H1 (cell line): ENCODE data around the gene TEKTIP1. TPM values are rescaled to one million over a fixed set of nuclear protein-coding genes. Genes with fewer than 3 reads are reported as not detected.

ENCODE experiments used
- CTCF ChIA-PET: fragments of 300-600 bp; sonication (Branson Sonifier 250); formaldehyde crosslinking; loops from one replicate; lab custom pipeline; 2021; ENCODE audit not compliant: partially characterized antibody; lab: Charles Lee
- POLR2A ChIA-PET: fragments of 300-600 bp; sonication (Branson Sonifier 250); formaldehyde crosslinking; loops from one replicate; lab custom pipeline; 2021; ENCODE audit warnings: inconsistent platforms; ENCODE audit not compliant: partially characterized antibody; lab: Charles Lee
- DNase-seq, 2 experiments: peaks; one replicate each; pipeline versions ENCODE4 v3.0.0 to v3.0.0-alpha.2; 2010 to 2022; ENCODE audit warnings: low spot score in 2 of 2, low read depth in 1 of 2, mixed read lengths in 1 of 2
- FAIRE-seq: peaks from 2 replicates; lab custom pipeline; 2011; peaks lifted over from hg19 to GRCh38; lab: Jason Lieb, UNC
- H2AFZ ChIP-seq: 2 replicates; pipeline ENCODE4 v1.8.1; 2012; ENCODE audit warnings: low read length, inconsistent platforms
- H2AK5ac ChIP-seq: 2 replicates; pipeline ENCODE4 v1.6.1; 2013; ENCODE audit warnings: low read depth, low read length
- H2BK120ac ChIP-seq: replicated peaks from 2 replicates; pipeline ENCODE3; 2013; ENCODE audit warnings: low read depth, low read length, inconsistent platforms
- H2BK12ac ChIP-seq: 2 replicates; pipeline ENCODE4 v1.6.1; 2013; ENCODE audit warnings: low read depth, low read length
- H2BK15ac ChIP-seq: 2 replicates; pipeline ENCODE4 v1.6.1; 2013; ENCODE audit warnings: low read length
- H2BK20ac ChIP-seq: 2 replicates; pipeline ENCODE4 v1.6.1; 2013; ENCODE audit warnings: low read length
- H2BK5ac ChIP-seq: 2 replicates; pipeline ENCODE4 v1.6.1; 2013; ENCODE audit warnings: low read depth, low read length
- H3K14ac ChIP-seq: 2 replicates; pipeline ENCODE4 v1.6.1; 2013; ENCODE audit warnings: inconsistent platforms; ENCODE audit not compliant: insufficient read length
- H3K18ac ChIP-seq: 2 replicates; pipeline ENCODE4 v1.6.1; 2013; ENCODE audit warnings: low read length; ENCODE audit errors: extremely low read depth
- H3K23ac ChIP-seq: 2 replicates; pipeline ENCODE4 v1.6.1; 2013; ENCODE audit warnings: inconsistent platforms; ENCODE audit not compliant: insufficient read length
- H3K23me2 ChIP-seq: 2 replicates; pipeline ENCODE4 v1.6.1; 2013; ENCODE audit warnings: low read depth, low read length
- H3K27ac ChIP-seq: 2 replicates; pipeline ENCODE4 v1.6.1; 2011; ENCODE audit warnings: low read depth, low read length, inconsistent platforms
- H3K27me3 ChIP-seq, 4 experiments: replicated peaks in 1 of 4; 1 replicate in 1 of 4; 2 replicates in 3 of 4; pipeline versions ENCODE4 v1.6.1 to v1.8.1; 2011 to 2013; ENCODE audit warnings: low read length in 3 of 4, mild to moderate bottlenecking in 3 of 4, inconsistent platforms in 2 of 4, mixed read lengths in 2 of 4, moderate library complexity in 1 of 4; ENCODE audit not compliant: control insufficient read depth in 3 of 4, insufficient read depth in 3 of 4; ENCODE audit errors: extremely low read depth in 1 of 4
- H3K36me3 ChIP-seq, 4 experiments: 2 replicates each; pipeline versions ENCODE4 v1.6.1 to v1.8.1; 2011 to 2013; ENCODE audit warnings: mild to moderate bottlenecking in 4 of 4, low read length in 3 of 4, moderate library complexity in 2 of 4, control low read depth in 1 of 4, inconsistent platforms in 1 of 4; ENCODE audit not compliant: insufficient read depth in 4 of 4, control insufficient read depth in 2 of 4
- H3K4ac ChIP-seq: replicated peaks from 2 replicates; pipeline ENCODE3; 2013; ENCODE audit warnings: low read length, low read depth, mixed read lengths, inconsistent platforms; ENCODE audit not compliant: insufficient read length
- H3K4me1 ChIP-seq, 4 experiments: replicated peaks in 1 of 4; 1 replicate in 1 of 4; 2 replicates in 3 of 4; pipeline versions ENCODE4 v1.6.1 to v1.8.1; 2011 to 2013; ENCODE audit warnings: low read length in 3 of 4, inconsistent platforms in 2 of 4, mixed read lengths in 1 of 4; ENCODE audit not compliant: insufficient read depth in 4 of 4, control insufficient read depth in 3 of 4
- H3K4me2 ChIP-seq, 2 experiments: 2 replicates each; pipeline versions ENCODE4 v1.6.1 to v1.8.1; 2011 to 2013; ENCODE audit warnings: low read depth in 2 of 2, low read length in 2 of 2, control low read depth in 1 of 2, inconsistent platforms in 1 of 2, mild to moderate bottlenecking in 1 of 2; ENCODE audit not compliant: insufficient read depth in 1 of 2
- H3K4me3 ChIP-seq, 4 experiments: fragments of 200-600, 300-600 bp in 1 of 4; sonication (generic), shearing (Covaris generic), sonication (Bioruptor Twin) in 1 of 4; 2 replicates each; pipeline versions ENCODE4 v1.5.1 to v1.8.1; 2011 to 2016; ENCODE audit warnings: low read length in 4 of 4, low read depth in 3 of 4, control low read depth in 2 of 4, inconsistent platforms in 2 of 4, mild to moderate bottlenecking in 2 of 4, mixed read lengths in 1 of 4, moderate library complexity in 1 of 4; ENCODE audit not compliant: insufficient read depth in 2 of 4; ENCODE audit errors: extremely low read depth in 1 of 4
- H3K56ac ChIP-seq: replicated peaks from 2 replicates; pipeline ENCODE3; 2013; ENCODE audit warnings: low read depth, mild to moderate bottlenecking, mixed read lengths, low read length, inconsistent platforms; ENCODE audit not compliant: insufficient read length
- H3K79me1 ChIP-seq: 2 replicates; pipeline ENCODE4 v1.6.1; 2013; ENCODE audit warnings: low read depth, low read length, control low read depth
- H3K79me2 ChIP-seq, 2 experiments: 2 replicates each; pipeline versions ENCODE4 v1.6.1 to v1.8.1; 2012 to 2013; ENCODE audit warnings: low read length in 2 of 2, mild to moderate bottlenecking in 2 of 2, inconsistent platforms in 1 of 2; ENCODE audit not compliant: insufficient read depth in 2 of 2, control insufficient read depth in 1 of 2
- H3K9ac ChIP-seq, 4 experiments: replicated peaks in 1 of 4; 1 replicate in 1 of 4; 2 replicates in 3 of 4; pipeline versions ENCODE4 v1.6.1 to v1.8.1; 2011 to 2013; ENCODE audit warnings: low read depth in 3 of 4, low read length in 3 of 4, control low read depth in 2 of 4, mild to moderate bottlenecking in 2 of 4, moderate library complexity in 2 of 4, inconsistent platforms in 1 of 4; ENCODE audit errors: extremely low read depth in 1 of 4
- H3K9me3 ChIP-seq, 2 experiments: 2 replicates each; pipeline versions ENCODE4 v1.6.1 to v1.8.1; 2012 to 2013; ENCODE audit warnings: mild to moderate bottlenecking in 2 of 2, moderate library complexity in 2 of 2, control low read depth in 1 of 2, inconsistent platforms in 1 of 2, low read depth in 1 of 2, low read length in 1 of 2, mixed read lengths in 1 of 2; ENCODE audit not compliant: insufficient read depth in 2 of 2
- H4K20me1 ChIP-seq, 2 experiments: replicated peaks in 1 of 2; 2 replicates each; pipeline versions ENCODE3 to v1.8.1; 2011 to 2013; ENCODE audit warnings: inconsistent platforms in 2 of 2, low read length in 2 of 2, mild to moderate bottlenecking in 1 of 2; ENCODE audit not compliant: insufficient read depth in 2 of 2, control insufficient read depth in 1 of 2
- H4K5ac ChIP-seq: 2 replicates; pipeline ENCODE4 v1.6.1; 2013; ENCODE audit warnings: low read length, low read depth, mixed read lengths, inconsistent platforms; ENCODE audit not compliant: insufficient read length
- H4K8ac ChIP-seq: 2 replicates; pipeline ENCODE4 v1.8.0; 2013; ENCODE audit warnings: mild to moderate bottlenecking, moderate library complexity, low read length, inconsistent platforms; ENCODE audit not compliant: insufficient read depth; ENCODE audit errors: extremely low read depth
- H4K91ac ChIP-seq: replicated peaks from 2 replicates; pipeline ENCODE3; 2013; ENCODE audit warnings: low read length, mixed read lengths, inconsistent platforms; ENCODE audit not compliant: insufficient read length
- ASH2L ChIP-seq: fragments of 200-600, 300-600 bp; sonication (generic); IDR thresholded peaks from one replicate; pipeline ENCODE4 v1.7.1; 2017; ENCODE audit warnings: low read length
- BCL11A ChIP-seq, 2 experiments: IDR thresholded peaks; one replicate each; pipeline ENCODE4 v1.6.1; 2011; ENCODE audit warnings: low read depth in 2 of 2, low read length in 2 of 2, mild to moderate bottlenecking in 2 of 2
- CEBPB ChIP-seq: IDR thresholded peaks from 2 replicates; pipeline ENCODE4 v1.6.1; 2012; ENCODE audit warnings: low read depth, low read length
- CHD1 ChIP-seq: IDR thresholded peaks from 2 replicates; pipeline ENCODE4 v1.6.1; 2012; ENCODE audit warnings: low read depth, low read length, improper control_type of control experiment
- EP300 ChIP-seq, 2 experiments: IDR thresholded peaks; 1 replicate in 1 of 2; 2 replicates in 1 of 2; pipeline ENCODE4 v1.6.1; 2011 to 2012; ENCODE audit warnings: low read depth in 2 of 2, low read length in 2 of 2, mild to moderate bottlenecking in 2 of 2, borderline replicate concordance in 1 of 2, inconsistent platforms in 1 of 2, moderate library complexity in 1 of 2
- NANOG ChIP-seq: IDR thresholded peaks from 2 replicates; pipeline ENCODE4 v1.6.1; 2011; ENCODE audit warnings: low read length, low read depth, mild to moderate bottlenecking, inconsistent platforms; ENCODE audit not compliant: insufficient read depth, poor library complexity, severe bottlenecking
- POLR2AphosphoS5 ChIP-seq: IDR thresholded peaks from 2 replicates; pipeline ENCODE4 v1.6.1; 2011; ENCODE audit warnings: low read depth, low read length
- TAF7 ChIP-seq: optimal IDR thresholded peaks from 2 replicates; pipeline ENCODE3; 2011; ENCODE audit warnings: low read depth, mild to moderate bottlenecking, inconsistent platforms, low read length, moderate library complexity, borderline replicate concordance
- TBP ChIP-seq: IDR thresholded peaks from 2 replicates; pipeline ENCODE4 v1.6.1; 2011; ENCODE audit warnings: low read depth, low read length, improper control_type of control experiment
- TEAD4 ChIP-seq: IDR thresholded peaks from 2 replicates; pipeline ENCODE4 v1.6.1; 2012; ENCODE audit warnings: low read depth, low read length, inconsistent platforms, mixed read lengths
- ZNF274 ChIP-seq: IDR thresholded peaks from 2 replicates; pipeline ENCODE4 v1.7.0; 2012; ENCODE audit warnings: low read length, borderline replicate concordance; ENCODE audit errors: extremely low read depth
- WGBS, 2 experiments: shearing (Covaris generic) in 1 of 2; methylation state at CpG; one replicate each; pipeline versions ENCODE4 v1.1.6 to v1.1.7; 2013 to 2015; ENCODE audit warnings: low lambda C conversion rate in 2 of 2, mixed read lengths in 2 of 2, inconsistent platforms in 1 of 2, low coverage in 1 of 2, missing lambda C conversion rate in 1 of 2; ENCODE audit not compliant: insufficient replicate concordance in 2 of 2, insufficient coverage in 1 of 2, insufficient read length in 1 of 2; ENCODE audit errors: extremely low coverage in 1 of 2, missing lambda C conversion rate in 1 of 2; 5-methylcytosine and 5-hydroxymethylcytosine counted together
- polyA plus RNA-seq, 7 experiments: library from polyadenylated mRNA; depleted of rRNA in 3 of 7; stranded (reverse) in 5 of 7; unstranded in 2 of 7; fragments of >200 nt in 5 of 7; fragments of 200-250 nt in 2 of 7; gene quantifications; 1 replicate in 5 of 7; 2 replicates in 1 of 7; 4 replicates in 1 of 7; pipeline versions ENCODE4 v1.2.1 to v1.2.3, GENCODE V29; 2011 to 2013; ENCODE audit warnings: missing spikeins in 2 of 7, mixed read lengths in 2 of 7
- total RNA-seq: library from RNA; stranded (reverse); fragmentation: NEBNext Ultra II Directional; extraction: Animal tissue kit (Norgen Biotek cat#: 25700); gene quantifications from 2 replicates; pipeline ENCODE4 v1.2.1, GENCODE V29; 2021
- TF ChIP-seq, protein P1 (sequence below): IDR thresholded peaks from 2 replicates; pipeline ENCODE4 v1.6.1; 2012; ENCODE audit warnings: inconsistent platforms

Gene TEKTIP1
- total and polyA plus RNA-seq, 2 of the 8 experiments (the other 6 are each of a cell fraction or from before 2014, with no cell fraction given): 1.1 TPM; not detected in 1

DNA sequence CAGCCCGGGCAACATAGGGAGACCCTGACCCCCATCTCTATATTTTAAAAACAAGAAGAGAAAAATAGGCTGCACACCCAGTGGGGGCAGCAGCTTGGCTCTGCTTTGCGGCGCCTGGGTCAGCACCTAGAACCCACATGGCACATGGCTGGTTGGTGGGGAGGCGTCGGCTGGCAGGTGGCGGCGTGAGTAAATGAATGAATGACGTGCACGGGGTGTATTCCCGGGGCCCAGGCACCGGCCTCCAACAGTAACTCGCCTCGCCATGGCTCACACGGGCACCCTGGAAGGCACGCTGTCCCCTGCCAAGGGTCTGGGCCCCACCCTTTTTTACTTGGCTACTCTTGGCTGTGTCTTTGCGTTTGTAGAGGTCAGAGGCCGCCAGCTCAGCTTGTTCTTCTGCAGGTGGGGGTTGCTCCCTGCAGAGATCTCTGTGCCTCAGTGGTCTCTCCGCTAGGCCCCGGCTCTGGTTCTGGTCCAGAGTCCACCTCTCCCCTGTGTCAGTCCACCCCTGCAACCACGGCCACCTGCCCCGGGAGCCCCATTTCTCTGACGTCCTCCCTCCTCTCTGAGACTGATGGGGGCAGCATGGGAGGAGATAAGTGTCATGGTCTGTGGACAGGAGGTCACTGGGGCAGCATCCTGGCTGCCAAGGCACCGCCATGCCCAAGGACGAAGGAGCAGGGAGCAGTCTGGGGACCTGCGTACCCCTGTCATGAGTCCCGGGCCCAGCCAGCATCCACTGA, 27.3 kb upstream of the TEKTIP1 start:
- H4K91ac ChIP-seq: no peak overlapping the region
- peaks cover 41% of the 10 kb centered on the region for H3K79me1 ChIP-seq
- H3K4ac ChIP-seq: no peak overlapping the region
- no peak overlapping the region for H3K18ac ChIP-seq
- peaks cover 11% of the 10 kb centered on the region for H3K23me2 ChIP-seq
- no peak overlapping the region for H3K23ac ChIP-seq
- POLR2A ChIA-PET: interaction anchor here (1.1 to 1.6 kb wide), 3 partner anchors 9 to 27 kb away, joined by 3 to 7 read pairs (median 5); partner anchors contain the start of gene TEKTIP1
- no peaks in the 10 kb centered on the region for H3K9me3 ChIP-seq
- no peak overlapping the region for H3K56ac ChIP-seq
- no peak overlapping the region for H2BK5ac ChIP-seq
- H4K5ac ChIP-seq: no peak overlapping the region
- no peaks in the 10 kb centered on the region for H3K27me3 ChIP-seq
- peaks cover 19 to 39% of the 10 kb centered on the region in 2 experiments for H4K20me1 ChIP-seq
- H2BK12ac ChIP-seq: no peak overlapping the region; the same call in 1 of the 2 replicates
- FAIRE-seq: no peak
- H3K14ac ChIP-seq: no peak overlapping the region
- H3K79me2 ChIP-seq: peaks cover 0 to 76% of the 10 kb centered on the region in 2 experiments; a peak in 2 of 4 replicates
- H3K27ac ChIP-seq: no peak overlapping the region
- H3K36me3 ChIP-seq: no peaks in the 10 kb centered on the region; a peak in 2 of 8 replicates
- CTCF ChIA-PET: interaction anchor here (0.8 to 2.2 kb wide), 4 partner anchors 8 to 97 kb away, joined by 3 to 8 read pairs (median 4); no protein-coding TSS in a partner anchor
- H3K4me2 ChIP-seq: no peak overlapping the region
- no peak overlapping the region for H2BK120ac ChIP-seq
- H4K8ac ChIP-seq: no peak overlapping the region
- no peak overlapping the region for H2AFZ ChIP-seq
- no peak overlapping the region for H3K9ac ChIP-seq
- WGBS, 2 experiments: 93% methylated on average over 22 of the region's 26 CpGs; no CpG with 5 or more reads in 1 of the 2 experiments
- peaks cover 0 to 10% (median 7%) of the 10 kb centered on the region in 4 experiments; a peak in 5 of 7 replicates for H3K4me1 ChIP-seq
- H2AK5ac ChIP-seq: no peak overlapping the region
- 0 out of 2 replicates have a peak overlapping the region, but pooled peaks have one; percentile 46 for H2BK15ac ChIP-seq
- H3K4me3 ChIP-seq: no peak overlapping the region
- DNase-seq: no peak
- no peak overlapping the region for H2BK20ac ChIP-seq
- TF ChIP-seq BCL11A (IDR thresholded peaks at IDR 0.05; ENCODE audit: low read depth in 2 of 2, low read length in 2 of 2) (no peak), CEBPB (no peak), CHD1 (no peak), TBP (no peak), TEAD4 (no peak), TAF7 (no peak), EP300 (IDR thresholded peaks at IDR 0.05; ENCODE audit: borderline replicate concordance in 1 of 2, low read depth in 2 of 2, low read length in 2 of 2) (no peak), POLR2AphosphoS5 (no peak), NANOG (no peak), ZNF274 (no peak), ASH2L (no peak)
- TF ChIP-seq, protein P1, sequence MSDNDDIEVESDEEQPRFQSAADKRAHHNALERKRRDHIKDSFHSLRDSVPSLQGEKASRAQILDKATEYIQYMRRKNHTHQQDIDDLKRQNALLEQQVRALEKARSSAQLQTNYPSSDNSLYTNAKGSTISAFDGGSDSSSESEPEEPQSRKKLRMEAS: no peak
